C4-2B (cell line): ENCODE results near the gene MAGI2.
A peak's percentile ranks its signal among the peaks of the same experiment; 100 is the strongest.

Source experiments
- H3K27ac ChIP-seq: fragments of 450-650 bp; 2 replicates; pipeline ENCODE4 v1.5.1; 2017
- CTCF ChIP-seq: fragments of 450-650 bp; conservative IDR thresholded peaks from 2 replicates; pipeline ENCODE4 v1.5.1; 2017; ENCODE audit warnings: mild to moderate bottlenecking
- ZFX ChIP-seq: fragments of 450-650 bp; IDR thresholded peaks from 2 replicates; pipeline ENCODE4 v1.6.1; 2017

Gene MAGI2

GRCh38 chr7:78787854-78788253, 665.6 kb downstream of the MAGI2 start:
- TF ChIP-seq CTCF (no peak), ZFX (no peak)

GRCh38 chr7:78786055-78786454, 667.4 kb downstream of the MAGI2 start:
- TF ChIP-seq ZFX (no peak), CTCF (no peak)
- no peak overlapping the region for H3K27ac ChIP-seq

More at GRCh38 chr7:78787854-78788253, 665.6 kb downstream of the MAGI2 start:
- H3K27ac ChIP-seq: no peak overlapping the region

GRCh38 chr7:78783179-78783962, 670.1 kb downstream of the MAGI2 start:
- TF ChIP-seq ZFX (no peak), CTCF (no peak)
- H3K27ac ChIP-seq: no peak overlapping the region

- H3K27ac ChIP-seq: no peak overlapping the region
Measured at GRCh38 chr7:78780560-78780959, 672.9 kb downstream of the MAGI2 start.

GRCh38 chr7:78779788-78780187, 673.7 kb downstream of the MAGI2 start:
- TF ChIP-seq ZFX (no peak), CTCF (peak; percentile 25)
- H3K27ac ChIP-seq: no peak overlapping the region

More at GRCh38 chr7:78780560-78780959, 672.9 kb downstream of the MAGI2 start:
- TF ChIP-seq CTCF: no peak
- no peak for TF ChIP-seq ZFX

GRCh38 chr7:78777829-78778228, 675.6 kb downstream of the MAGI2 start:
- TF ChIP-seq ZFX: no peak
- no peak for TF ChIP-seq CTCF
- H3K27ac ChIP-seq: no peak overlapping the region
